ENCODE measurements around the gene DBN1.

Gene DBN1

GRCh38 chr5:177511796-177512675, 38.6 kb upstream of the DBN1 start:
- H3K27ac ChIP-seq (ENCODE audit: low read depth, low read length): no peak overlapping the region
- peaks cover 10 to 35% of the 10 kb centered on the region in 2 donors for H3K4me1 ChIP-seq (ENCODE audit: control insufficient read depth in 1 of 2, insufficient read depth in 2 of 2, low read length in 2 of 2)
- H3K4me3 ChIP-seq (ENCODE audit: low read depth in 1 of 2, low read length in 2 of 2): no peak overlapping the region
- no peaks in the 10 kb centered on the region for H3K9me3 ChIP-seq (ENCODE audit: control insufficient read depth in 1 of 2, low read length in 2 of 2)
- peaks cover 30 to 53% of the 10 kb centered on the region in 2 donors for H3K36me3 ChIP-seq (ENCODE audit: control insufficient read depth in 1 of 2, insufficient read depth in 2 of 2, low read length in 2 of 2)
- H3K9ac ChIP-seq (ENCODE audit: low read depth in 1 of 2, low read length in 2 of 2): no peak overlapping the region
- no peaks in the 10 kb centered on the region for H3K27me3 ChIP-seq (ENCODE audit: control insufficient read depth in 1 of 2, insufficient read depth in 2 of 2, low read length in 2 of 2)

GRCh38 chr5:177511181-177511580, 37.7 kb upstream of the DBN1 start:
- Histone ChIP-seq H3K9ac (ENCODE audit: low read depth in 1 of 2, low read length in 2 of 2) (no peak overlapping the region), H3K36me3 (ENCODE audit: control insufficient read depth in 1 of 2, insufficient read depth in 2 of 2, low read length in 2 of 2) (peaks cover 30 to 53% of the 10 kb centered on the region in 2 donors), H3K9me3 (ENCODE audit: control insufficient read depth in 1 of 2, low read length in 2 of 2) (no peaks in the 10 kb centered on the region), H3K27ac (ENCODE audit: low read depth, low read length) (no peak overlapping the region), H3K27me3 (ENCODE audit: control insufficient read depth in 1 of 2, insufficient read depth in 2 of 2, low read length in 2 of 2) (no peaks in the 10 kb centered on the region), H3K4me1 (ENCODE audit: control insufficient read depth in 1 of 2, insufficient read depth in 2 of 2, low read length in 2 of 2) (peaks cover 9 to 32% of the 10 kb centered on the region in 2 donors), H3K4me3 (ENCODE audit: low read depth in 1 of 2, low read length in 2 of 2) (no peak overlapping the region)

- H3K27ac ChIP-seq (ENCODE audit: low read depth, low read length): no peak overlapping the region
- no peak overlapping the region for H3K9ac ChIP-seq (ENCODE audit: low read depth in 1 of 2, low read length in 2 of 2)
- H3K4me3 ChIP-seq (ENCODE audit: low read depth in 1 of 2, low read length in 2 of 2): peak overlapping the region in 1 of 2 donors; percentile 12
Observed at GRCh38 chr5:177510567-177511053, 37.2 kb upstream of the DBN1 start.

GRCh38 chr5:177509991-177510566, 36.6 kb upstream of the DBN1 start:
- Histone ChIP-seq H3K4me3 (ENCODE audit: low read depth in 1 of 2, low read length in 2 of 2) (peak overlapping the region in 1 of 2 donors; percentile 12), H3K36me3 (ENCODE audit: control insufficient read depth in 1 of 2, insufficient read depth in 2 of 2, low read length in 2 of 2) (peaks cover 25 to 45% of the 10 kb centered on the region in 2 donors), H3K27me3 (ENCODE audit: control insufficient read depth in 1 of 2, insufficient read depth in 2 of 2, low read length in 2 of 2) (no peaks in the 10 kb centered on the region), H3K9me3 (ENCODE audit: control insufficient read depth in 1 of 2, low read length in 2 of 2) (no peaks in the 10 kb centered on the region), H3K27ac (ENCODE audit: low read depth, low read length) (no peak overlapping the region), H3K9ac (ENCODE audit: low read depth in 1 of 2, low read length in 2 of 2) (no peak overlapping the region), H3K4me1 (ENCODE audit: control insufficient read depth in 1 of 2, insufficient read depth in 2 of 2, low read length in 2 of 2) (peaks cover 0 to 21% of the 10 kb centered on the region in 2 donors)

More at GRCh38 chr5:177510567-177511053, 37.2 kb upstream of the DBN1 start:
- H3K27me3 ChIP-seq (ENCODE audit: control insufficient read depth in 1 of 2, insufficient read depth in 2 of 2, low read length in 2 of 2): no peaks in the 10 kb centered on the region
- peaks cover 3 to 26% of the 10 kb centered on the region in 2 donors for H3K4me1 ChIP-seq (ENCODE audit: control insufficient read depth in 1 of 2, insufficient read depth in 2 of 2, low read length in 2 of 2)
- H3K9me3 ChIP-seq (ENCODE audit: control insufficient read depth in 1 of 2, low read length in 2 of 2): no peaks in the 10 kb centered on the region
- H3K36me3 ChIP-seq (ENCODE audit: control insufficient read depth in 1 of 2, insufficient read depth in 2 of 2, low read length in 2 of 2): peaks cover 28 to 50% of the 10 kb centered on the region in 2 donors

- H3K4me1 ChIP-seq (ENCODE audit: control insufficient read depth in 1 of 2, insufficient read depth in 2 of 2, low read length in 2 of 2): peaks cover 0 to 16% of the 10 kb centered on the region in 2 donors
- H3K36me3 ChIP-seq (ENCODE audit: control insufficient read depth in 1 of 2, insufficient read depth in 2 of 2, low read length in 2 of 2): peaks cover 25 to 39% of the 10 kb centered on the region in 2 donors
- no peak within 1 kb of the TSS for H3K27ac ChIP-seq (ENCODE audit: low read depth, low read length)
- peak within 1 kb of the TSS; percentile 59 to 68 for H3K4me3 ChIP-seq (ENCODE audit: low read depth in 1 of 2, low read length in 2 of 2)
- H3K27me3 ChIP-seq (ENCODE audit: control insufficient read depth in 1 of 2, insufficient read depth in 2 of 2, low read length in 2 of 2): no peaks in the 10 kb centered on the region
- no peaks in the 10 kb centered on the region for H3K9me3 ChIP-seq (ENCODE audit: control insufficient read depth in 1 of 2, low read length in 2 of 2)
- peak within 1 kb of the TSS; percentile 25 to 58 for H3K9ac ChIP-seq (ENCODE audit: low read depth in 1 of 2, low read length in 2 of 2)
Observed at GRCh38 chr5:177509381-177509951, 36.0 kb upstream of the DBN1 start, which contains the start of gene DOK3. TSS of gene DOK3 (minus strand) at chr5:177509826. CDS start at chr5:177509540, 286 bp downstream.

GRCh38 chr5:177508837-177509236, 35.4 kb upstream of the DBN1 start:
- Histone ChIP-seq H3K4me1 (ENCODE audit: control insufficient read depth in 1 of 2, insufficient read depth in 2 of 2, low read length in 2 of 2) (peaks cover 0 to 16% of the 10 kb centered on the region in 2 donors), H3K9ac (ENCODE audit: low read depth in 1 of 2, low read length in 2 of 2) (peak overlapping the region; percentile 25 to 58), H3K36me3 (ENCODE audit: control insufficient read depth in 1 of 2, insufficient read depth in 2 of 2, low read length in 2 of 2) (peaks cover 25 to 33% of the 10 kb centered on the region in 2 donors), H3K27ac (ENCODE audit: low read depth, low read length) (no peak overlapping the region), H3K27me3 (ENCODE audit: control insufficient read depth in 1 of 2, insufficient read depth in 2 of 2, low read length in 2 of 2) (no peaks in the 10 kb centered on the region), H3K4me3 (ENCODE audit: low read depth in 1 of 2, low read length in 2 of 2) (peak overlapping the region; percentile 59 to 68), H3K9me3 (ENCODE audit: control insufficient read depth in 1 of 2, low read length in 2 of 2) (no peaks in the 10 kb centered on the region)

GRCh38 chr5:177508221-177508611, 34.8 kb upstream of the DBN1 start:
- H3K27ac ChIP-seq (ENCODE audit: low read depth, low read length): no peak overlapping the region
- peak overlapping the region in 1 of 2 donors; percentile 25 for H3K9ac ChIP-seq (ENCODE audit: low read depth in 1 of 2, low read length in 2 of 2)
- H3K27me3 ChIP-seq (ENCODE audit: control insufficient read depth in 1 of 2, insufficient read depth in 2 of 2, low read length in 2 of 2): no peaks in the 10 kb centered on the region
- peak overlapping the region; percentile 59 to 68 for H3K4me3 ChIP-seq (ENCODE audit: low read depth in 1 of 2, low read length in 2 of 2)
- H3K36me3 ChIP-seq (ENCODE audit: control insufficient read depth in 1 of 2, insufficient read depth in 2 of 2, low read length in 2 of 2): peaks cover 23 to 32% of the 10 kb centered on the region in 2 donors
- no peaks in the 10 kb centered on the region for H3K9me3 ChIP-seq (ENCODE audit: control insufficient read depth in 1 of 2, low read length in 2 of 2)
- H3K4me1 ChIP-seq (ENCODE audit: control insufficient read depth in 1 of 2, insufficient read depth in 2 of 2, low read length in 2 of 2): peaks cover 0 to 16% of the 10 kb centered on the region in 2 donors

- no peak overlapping the region for H3K27ac ChIP-seq (ENCODE audit: low read depth, low read length)
- peaks cover 0 to 16% of the 10 kb centered on the region in 2 donors for H3K4me1 ChIP-seq (ENCODE audit: control insufficient read depth in 1 of 2, insufficient read depth in 2 of 2, low read length in 2 of 2)
Observed at GRCh38 chr5:177507596-177508220, 34.3 kb upstream of the DBN1 start.

GRCh38 chr5:177507165-177507564, 33.7 kb upstream of the DBN1 start:
- H3K27ac ChIP-seq (ENCODE audit: low read depth, low read length): no peak overlapping the region
- no peaks in the 10 kb centered on the region for H3K27me3 ChIP-seq (ENCODE audit: control insufficient read depth in 1 of 2, insufficient read depth in 2 of 2, low read length in 2 of 2)
- no peaks in the 10 kb centered on the region for H3K9me3 ChIP-seq (ENCODE audit: control insufficient read depth in 1 of 2, low read length in 2 of 2)
- H3K4me1 ChIP-seq (ENCODE audit: control insufficient read depth in 1 of 2, insufficient read depth in 2 of 2, low read length in 2 of 2): peaks cover 0 to 22% of the 10 kb centered on the region in 2 donors
- no peak overlapping the region for H3K9ac ChIP-seq (ENCODE audit: low read depth in 1 of 2, low read length in 2 of 2)
- no peak overlapping the region for H3K4me3 ChIP-seq (ENCODE audit: low read depth in 1 of 2, low read length in 2 of 2)
- H3K36me3 ChIP-seq (ENCODE audit: control insufficient read depth in 1 of 2, insufficient read depth in 2 of 2, low read length in 2 of 2): peaks cover 15 to 21% of the 10 kb centered on the region in 2 donors

More at GRCh38 chr5:177507596-177508220, 34.3 kb upstream of the DBN1 start:
- H3K36me3 ChIP-seq (ENCODE audit: control insufficient read depth in 1 of 2, insufficient read depth in 2 of 2, low read length in 2 of 2): peaks cover 19 to 26% of the 10 kb centered on the region in 2 donors
- peak overlapping the region; percentile 59 to 68 for H3K4me3 ChIP-seq (ENCODE audit: low read depth in 1 of 2, low read length in 2 of 2)
- H3K9ac ChIP-seq (ENCODE audit: low read depth in 1 of 2, low read length in 2 of 2): no peak overlapping the region
- H3K27me3 ChIP-seq (ENCODE audit: control insufficient read depth in 1 of 2, insufficient read depth in 2 of 2, low read length in 2 of 2): no peaks in the 10 kb centered on the region
- H3K9me3 ChIP-seq (ENCODE audit: control insufficient read depth in 1 of 2, low read length in 2 of 2): no peaks in the 10 kb centered on the region
